Measurements from ENCODE around the gene EYS. TPM values are rescaled to one million over a fixed set of nuclear protein-coding genes. Genes with fewer than 3 reads are reported as not detected.

EYS gene
- total RNA-seq, 1 donor from 2014 or later = 0.06 TPM

DNA sequence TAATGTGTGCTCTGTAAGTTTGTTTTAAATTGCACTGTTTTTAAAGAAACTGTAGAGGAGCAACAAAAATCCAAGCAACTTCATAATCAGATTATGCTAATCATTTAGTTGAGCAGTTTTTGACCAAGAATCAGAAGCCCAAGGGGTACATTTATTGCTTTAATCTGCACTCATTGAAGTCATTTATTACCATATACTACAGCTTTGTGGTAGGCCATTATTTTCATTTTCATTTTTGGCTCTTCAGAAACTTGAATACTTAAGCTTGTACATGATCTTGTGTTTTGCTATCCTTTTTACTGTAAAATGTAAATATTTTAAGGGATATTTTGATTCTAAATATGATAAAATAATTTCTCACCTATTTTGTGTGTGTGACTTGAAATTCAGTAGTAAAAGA is 1992.9 kb downstream of the EYS start:
- no peak for TF ChIP-seq CTCF (conservative IDR thresholded peaks at IDR 0.05; ENCODE audit: low read depth, low read length)
- DNase-seq (ENCODE audit: low read depth) = no peak
- no peak overlapping the region for H3K4me3 ChIP-seq (ENCODE audit: low read depth, low read length)

DNA sequence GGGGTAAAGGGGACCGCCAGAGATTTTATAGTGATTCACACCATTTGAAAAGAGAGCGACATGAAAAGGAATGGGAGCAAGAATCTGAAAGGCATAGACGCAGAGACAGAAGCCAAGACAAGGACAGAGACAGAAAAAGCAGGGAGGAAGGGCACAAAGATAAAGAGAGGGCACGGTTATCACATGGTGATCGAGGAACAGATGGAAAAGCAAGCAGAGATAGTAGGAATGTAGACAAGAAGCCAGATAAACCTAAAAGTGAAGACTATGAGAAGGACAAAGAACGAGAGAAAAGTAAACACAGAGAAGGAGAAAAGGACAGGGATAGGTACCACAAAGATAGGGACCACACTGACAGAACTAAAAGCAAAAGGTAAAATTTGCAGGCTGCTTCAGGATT is 1993.7 kb downstream of the EYS start:
- no peak overlapping the region for H3K4me3 ChIP-seq (ENCODE audit: low read depth, low read length)
- no peak for DNase-seq (ENCODE audit: low read depth)
- TF ChIP-seq CTCF (conservative IDR thresholded peaks at IDR 0.05; ENCODE audit: low read depth, low read length) = no peak

DNA sequence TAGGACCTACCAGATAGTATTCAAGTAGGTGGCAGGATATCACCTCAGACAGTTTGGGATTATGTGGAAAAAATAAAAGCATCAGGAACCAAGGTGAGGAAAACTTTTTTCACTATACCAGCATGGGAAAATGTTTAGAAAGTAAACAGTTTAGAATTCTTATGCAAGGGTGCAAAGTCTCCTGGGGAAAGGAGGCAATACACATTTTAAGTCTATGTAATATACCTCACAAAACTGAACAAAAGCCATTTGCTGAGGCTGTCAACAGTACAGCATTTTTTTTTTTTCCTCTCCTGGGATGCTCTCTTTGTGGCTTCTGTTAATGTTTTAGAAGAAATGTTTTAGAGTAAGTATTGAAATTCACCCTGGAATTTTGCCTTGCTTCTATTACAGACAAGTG is 1997.9 kb downstream of the EYS start:
- DNase-seq (ENCODE audit: low read depth) = no peak
- no peak for TF ChIP-seq CTCF (conservative IDR thresholded peaks at IDR 0.05; ENCODE audit: low read depth, low read length)
- H3K4me3 ChIP-seq (ENCODE audit: low read depth, low read length) = no peak overlapping the region

- no peak for DNase-seq (ENCODE audit: low read depth)
- no peak for TF ChIP-seq CTCF (conservative IDR thresholded peaks at IDR 0.05; ENCODE audit: low read depth, low read length)
- no peak overlapping the region for H3K4me3 ChIP-seq (ENCODE audit: low read depth, low read length)
These were observed 1998.4 kb downstream of the EYS start for GRCh38 chr6:63708631-63709030.

- DNase-seq (ENCODE audit: low read depth) = no peak
- H3K4me3 ChIP-seq (ENCODE audit: low read depth, low read length) = no peak overlapping the region
- TF ChIP-seq CTCF (conservative IDR thresholded peaks at IDR 0.05; ENCODE audit: low read depth, low read length) = no peak
These were observed 2000.4 kb downstream of the EYS start for GRCh38 chr6:63706630-63707029.

- no peak for TF ChIP-seq CTCF (conservative IDR thresholded peaks at IDR 0.05; ENCODE audit: low read depth, low read length)
- no peak overlapping the region for H3K4me3 ChIP-seq (ENCODE audit: low read depth, low read length)
- no peak for DNase-seq (ENCODE audit: low read depth)
These were observed 2001.3 kb downstream of the EYS start for GRCh38 chr6:63705707-63706106.

DNA sequence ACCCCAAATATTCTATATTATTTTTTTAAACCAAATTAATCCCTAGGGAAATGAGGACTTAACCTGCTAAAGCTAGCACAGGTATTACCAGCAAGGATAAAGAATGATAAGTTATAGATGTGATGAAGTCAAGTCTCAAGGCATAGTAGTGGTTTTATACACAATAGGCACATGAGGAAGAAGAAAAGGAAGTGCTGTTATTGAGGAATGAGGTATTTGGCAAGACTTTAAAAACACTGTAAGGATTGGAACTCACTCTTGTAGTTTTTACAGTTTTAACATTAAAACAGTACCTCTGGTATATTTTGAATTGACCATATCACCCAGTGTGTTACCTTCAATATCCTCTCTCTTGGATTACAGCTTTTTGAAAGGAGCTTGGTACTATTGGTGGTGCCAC is 2016.8 kb downstream of the EYS start:
- DNase-seq (ENCODE audit: low read depth) = no peak
- no peak overlapping the region for H3K4me3 ChIP-seq (ENCODE audit: low read depth, low read length)
- TF ChIP-seq CTCF (conservative IDR thresholded peaks at IDR 0.05; ENCODE audit: low read depth, low read length) = no peak

Measured in epithelial cell of proximal tubule (primary cell).